LNCAP (cell line): Measurements from ENCODE around the gene PLEKHA8.

Experiments
- CTCF ChIP-seq: fragments of 450-650 bp; IDR thresholded peaks from 2 replicates; pipeline ENCODE4 v1.5.1; 2017; ENCODE audit warnings: mild to moderate bottlenecking

The PLEKHA8 gene

GRCh38 chr7:30135301-30136116 lies 107.3 kb downstream of the PLEKHA8 start:
- no peak for TF ChIP-seq CTCF

- TF ChIP-seq CTCF = no peak
These were observed 108.0 kb downstream of the PLEKHA8 start for GRCh38 chr7:30136117-30136731.

GRCh38 chr7:30136743-30137485 lies 108.7 kb downstream of the PLEKHA8 start:
- TF ChIP-seq CTCF = no peak

DNA sequence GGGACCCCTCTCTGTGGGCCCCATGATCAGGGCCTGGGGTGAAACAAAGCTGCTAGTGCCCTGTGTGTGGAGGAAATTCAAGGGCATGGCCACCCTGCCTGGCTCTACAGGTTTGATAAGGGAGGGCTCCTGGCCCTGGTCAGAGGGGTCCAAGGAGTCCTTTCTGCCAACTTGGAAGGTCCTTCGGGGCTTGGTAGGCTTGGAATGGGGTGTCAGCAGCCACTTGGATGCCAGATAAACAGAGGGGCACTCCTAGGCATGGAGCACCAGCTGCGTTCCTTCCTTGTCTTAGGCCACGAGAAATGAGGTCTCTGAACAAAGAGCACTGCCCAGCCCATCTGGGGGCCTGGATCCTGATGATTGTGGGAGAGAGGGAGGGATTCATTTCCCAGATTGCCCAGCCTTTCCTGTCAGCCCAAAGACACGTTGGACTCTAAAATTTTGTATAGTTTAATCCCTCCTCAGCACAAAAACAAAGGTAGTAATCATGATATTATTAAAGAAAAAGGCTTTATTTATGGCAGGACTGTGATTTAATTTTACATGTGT lies 111.7 kb downstream of the PLEKHA8 start:
- no peak for TF ChIP-seq CTCF

DNA sequence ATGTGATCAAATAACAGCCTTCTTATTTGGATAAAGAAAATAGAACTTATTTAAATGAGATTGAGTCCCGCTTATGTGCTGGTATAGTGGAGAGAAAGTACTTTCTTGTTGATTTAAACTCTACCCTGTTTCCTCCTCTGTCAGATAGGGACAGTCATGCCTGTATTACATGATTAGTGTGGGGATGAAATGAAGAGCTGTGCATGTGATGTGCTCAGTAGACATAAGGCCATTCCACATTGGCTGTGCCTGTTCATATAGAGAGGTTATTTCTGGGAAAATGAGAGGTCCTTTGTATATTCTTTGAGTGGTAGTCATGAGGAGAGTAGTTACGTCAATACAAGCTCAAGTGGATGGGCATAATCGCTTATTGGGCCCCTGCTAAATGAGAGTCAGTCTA lies 112.2 kb downstream of the PLEKHA8 start:
- no peak for TF ChIP-seq CTCF

GRCh38 chr7:30142710-30143109 lies 114.5 kb downstream of the PLEKHA8 start:
- no peak for TF ChIP-seq CTCF

DNA sequence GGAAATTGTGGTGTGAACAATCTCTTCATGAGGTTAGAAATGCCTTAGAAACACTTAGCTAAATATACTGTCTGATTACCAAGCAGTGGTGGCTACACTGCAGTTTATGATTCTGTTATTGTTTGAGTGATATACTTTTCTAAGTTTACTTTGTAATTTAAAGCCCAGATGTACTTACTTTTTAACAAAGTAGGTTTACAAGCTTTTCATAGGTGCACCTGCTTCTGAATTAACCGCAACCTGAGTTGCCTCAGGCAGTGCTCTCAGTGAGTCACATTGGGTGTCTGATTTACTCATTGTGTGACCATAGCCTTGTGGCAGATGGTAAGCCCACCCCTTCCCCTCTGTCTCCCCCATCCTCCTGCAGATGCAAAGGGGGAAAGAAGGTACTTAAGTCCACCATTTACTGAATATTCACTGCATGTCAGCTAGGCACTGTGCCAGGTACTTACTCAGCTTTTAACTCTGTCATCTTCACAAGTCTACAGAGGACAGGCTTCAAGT lies 115.6 kb downstream of the PLEKHA8 start:
- TF ChIP-seq CTCF = no peak
